Measurements from ENCODE around the gene GMIP. TPM values are rescaled to one million over a fixed set of nuclear protein-coding genes. Genes with fewer than 3 reads are reported as not detected.
"Not testable (repeated sequence)": the region's sequence is repeated elsewhere in the genome, so short reads cannot be mapped to it uniquely, and the experiment has no call there.

The GMIP gene
- total RNA-seq, result 100 to 1,000 TPM in 1 of 2 experiments, 10 to 100 TPM in 1; 96.7 to 104 TPM

DNA sequence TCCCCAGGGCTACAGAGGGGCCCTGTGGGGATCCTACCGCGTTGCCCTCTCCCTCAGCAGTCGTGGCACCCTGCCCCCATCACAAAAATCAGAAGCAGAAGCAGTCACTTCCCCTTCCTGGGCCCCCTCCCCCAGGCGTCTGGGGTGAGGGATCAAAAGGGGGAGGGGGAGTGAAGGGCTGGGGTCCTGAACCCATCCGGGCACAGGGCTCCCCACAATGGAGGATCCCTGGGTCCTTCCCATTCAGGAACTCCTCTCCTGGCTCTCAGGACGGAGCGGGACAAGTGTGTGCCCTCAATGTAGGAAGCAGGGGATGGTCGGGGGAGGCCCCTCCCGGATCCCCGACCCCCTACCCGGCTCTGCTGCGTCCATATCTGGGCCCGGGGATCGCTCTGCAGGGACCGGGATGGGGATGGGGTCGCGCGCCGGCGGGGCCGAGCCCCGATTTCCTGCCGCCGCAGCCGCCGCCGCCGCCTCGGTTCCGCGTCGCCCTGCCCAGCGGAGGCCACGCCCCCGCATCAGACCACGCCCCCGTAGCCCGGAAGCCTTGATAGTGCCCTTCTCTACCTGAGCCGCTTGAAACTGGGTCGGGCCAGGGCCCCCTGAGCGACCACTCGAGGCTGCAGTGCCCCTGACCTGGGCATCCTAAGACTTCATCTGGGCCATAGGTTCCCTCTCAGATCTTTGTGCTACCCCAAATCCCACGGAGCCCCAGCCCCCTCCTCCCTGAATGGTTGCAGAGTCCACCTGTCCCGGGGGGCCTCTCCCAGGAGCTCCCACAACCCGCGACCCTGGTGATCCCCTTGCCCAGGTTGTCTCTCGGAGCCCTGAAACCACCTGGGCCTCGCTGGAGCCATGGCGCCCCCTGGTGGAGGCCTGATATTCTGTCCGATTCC lies at the start of gene GMIP:
Gene GMIP, minus strand, starts transcription at position 500 of the 896 bp plus-strand sequence. Its CDS starts 128 bp downstream, at position 372.
- ATAC-seq (peak; percentile 91), DNase-seq (peak; percentile 92)
- no peaks in the 10 kb centered on the region for H3K27me3 Mint-ChIP-seq (ENCODE audit: low read depth)
- POLR2A ChIA-PET, result interaction anchor here (0.6 to 3.1 kb wide), 8 partner anchors 9 to 128 kb away, joined by 3 to 14 read pairs (median 3); partner anchors contain the start of genes ATP13A1, NDUFA13, TSSK6 and ZNF101
- CTCF ChIA-PET, result interaction anchor here (0.6 to 1.7 kb wide), 18 partner anchors 14 to 153 kb away, joined by 3 to 29 read pairs (median 3); partner anchors contain the start of genes ATP13A1 and YJEFN3
- H3K4me1 Mint-ChIP-seq (ENCODE audit: low read depth), result peaks cover 21% of the 10 kb centered on the region
- H3K9me3 Mint-ChIP-seq (ENCODE audit: insufficient read depth), result no peaks in the 10 kb centered on the region
- H3K27ac Mint-ChIP-seq, result peak within 1 kb of the TSS; percentile 94
- peak within 1 kb of the TSS; percentile 98 for H3K4me3 Mint-ChIP-seq
- H3K36me3 Mint-ChIP-seq (ENCODE audit: low read depth), result peaks cover 54% of the 10 kb centered on the region

- Mint-ChIP-seq H3K36me3 (ENCODE audit: low read depth) (peaks cover 25% of the 10 kb centered on the region), H3K4me3 (no peak overlapping the region), H3K27ac (no peak overlapping the region), H3K27me3 (ENCODE audit: low read depth) (no peaks in the 10 kb centered on the region), H3K4me1 (ENCODE audit: low read depth) (no peaks in the 10 kb centered on the region), H3K9me3 (ENCODE audit: insufficient read depth) (peaks cover 10% of the 10 kb centered on the region)
- CTCF ChIA-PET, result no interaction called here
- ATAC-seq, result no peak
- POLR2A ChIA-PET, result interaction anchor here (1.5 kb wide), 1 partner anchor 22 kb away, joined by 6 read pairs; no protein-coding TSS in a partner anchor
- DNase-seq, result no peak
Measured at GRCh38 chr19:19691683-19692082, 48.2 kb upstream of the GMIP start.

DNA sequence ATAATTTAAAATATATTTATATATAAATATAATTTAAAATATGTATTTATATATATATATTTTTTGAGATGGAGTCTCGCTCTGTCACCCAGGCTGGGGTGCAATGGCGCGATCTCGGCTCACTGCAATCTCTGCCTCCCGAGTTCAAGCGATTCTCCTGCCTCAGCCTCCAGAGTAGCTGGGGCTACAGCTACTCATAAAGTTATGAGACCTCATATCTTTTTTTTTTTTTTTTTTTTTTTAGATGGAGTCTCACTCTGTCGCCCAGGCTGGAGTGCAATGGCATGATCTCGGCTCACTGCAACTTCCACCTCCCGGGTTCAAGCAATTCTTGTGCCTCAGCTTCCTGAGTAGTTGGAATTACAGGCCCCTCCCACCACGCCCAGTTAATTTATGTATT lies 45.6 kb upstream of the GMIP start:
- H3K27me3 Mint-ChIP-seq (ENCODE audit: low read depth); H3K4me1 Mint-ChIP-seq (ENCODE audit: low read depth); DNase-seq; ATAC-seq; H3K27ac Mint-ChIP-seq; H3K4me3 Mint-ChIP-seq; CTCF ChIA-PET: not testable (repeated sequence)
- H3K9me3 Mint-ChIP-seq (ENCODE audit: insufficient read depth), result peaks cover 15% of the 10 kb centered on the region
- POLR2A ChIA-PET, result interaction anchor here (1.2 kb wide), 1 partner anchor 19 kb away, joined by 6 read pairs; no protein-coding TSS in a partner anchor
- H3K36me3 Mint-ChIP-seq (ENCODE audit: low read depth), result peaks cover 37% of the 10 kb centered on the region

- Mint-ChIP-seq H3K27me3 (ENCODE audit: low read depth) (no peaks in the 10 kb centered on the region), H3K27ac (peak overlapping the region; percentile 37), H3K4me1 (ENCODE audit: low read depth) (no peaks in the 10 kb centered on the region), H3K36me3 (ENCODE audit: low read depth) (peaks cover 51% of the 10 kb centered on the region), H3K4me3 (no peak overlapping the region), H3K9me3 (ENCODE audit: insufficient read depth) (peaks cover 24% of the 10 kb centered on the region)
- ChIA-PET CTCF (interaction anchor here (0.9 to 1.3 kb wide), 2 partner anchors 133 to 155 kb away, joined by 3 to 6 read pairs; no protein-coding TSS in a partner anchor), POLR2A (interaction anchor here (1.0 kb wide), 1 partner anchor 18 kb away, joined by 6 read pairs; the partner anchor contains the start of gene ZNF101)
- DNase-seq (no peak), ATAC-seq (peak; percentile 53)
Measured at GRCh38 chr19:19687090-19687489, 43.6 kb upstream of the GMIP start.

DNA sequence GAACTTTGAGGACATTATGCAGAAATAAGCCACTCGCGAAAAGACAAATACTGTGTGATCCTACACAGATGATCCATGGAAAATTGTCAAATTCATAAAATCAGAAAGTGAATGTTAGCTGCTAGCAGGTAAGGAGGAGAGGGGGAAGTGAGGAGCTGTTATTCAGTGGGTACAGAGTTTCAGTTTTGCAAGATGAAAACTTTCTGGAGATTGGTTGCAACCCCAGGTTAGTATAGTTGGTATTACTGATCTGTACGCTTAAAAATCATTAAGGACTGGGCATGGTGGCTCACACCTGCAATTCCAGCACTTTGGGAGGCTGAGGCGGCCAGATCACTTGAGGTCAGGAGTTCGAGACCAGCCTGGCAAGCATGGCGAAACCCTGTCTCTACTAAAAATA lies 43.1 kb upstream of the GMIP start:
- H3K4me3 Mint-ChIP-seq, result no peak overlapping the region
- ChIA-PET CTCF (interaction anchor here (0.9 to 1.3 kb wide), 2 partner anchors 132 to 154 kb away, joined by 3 to 6 read pairs; no protein-coding TSS in a partner anchor), POLR2A (interaction anchor here (1.0 kb wide), 1 partner anchor 18 kb away, joined by 6 read pairs; the partner anchor contains the start of gene ZNF101)
- no peaks in the 10 kb centered on the region for H3K4me1 Mint-ChIP-seq (ENCODE audit: low read depth)
- H3K27ac Mint-ChIP-seq, result no peak overlapping the region
- H3K36me3 Mint-ChIP-seq (ENCODE audit: low read depth), result peaks cover 54% of the 10 kb centered on the region
- DNase-seq, result no peak
- H3K27me3 Mint-ChIP-seq (ENCODE audit: low read depth), result no peaks in the 10 kb centered on the region
- H3K9me3 Mint-ChIP-seq (ENCODE audit: insufficient read depth), result peaks cover 24% of the 10 kb centered on the region
- peak; percentile 56 for ATAC-seq

DNA sequence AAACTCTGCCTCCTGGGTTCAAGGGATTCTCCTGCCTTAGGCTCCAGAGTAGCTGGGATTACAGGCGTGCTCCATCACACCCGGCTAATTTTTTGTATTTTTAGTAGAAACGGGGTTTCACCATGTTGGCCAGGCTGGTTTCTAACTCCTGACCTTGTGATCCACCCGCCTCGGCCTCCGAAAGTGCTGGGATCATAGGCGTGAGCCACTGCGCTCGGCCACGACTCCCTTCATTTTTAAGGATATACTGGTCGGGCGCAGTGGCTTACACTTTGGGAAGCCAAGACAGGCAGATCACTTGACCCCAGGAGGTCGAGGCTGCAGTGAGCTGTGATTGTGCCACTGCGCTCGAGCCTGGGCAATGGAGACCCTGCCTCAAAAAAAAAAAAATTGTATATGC lies 42.7 kb upstream of the GMIP start:
- H3K4me3 Mint-ChIP-seq; H3K27me3 Mint-ChIP-seq (ENCODE audit: low read depth); H3K27ac Mint-ChIP-seq; H3K4me1 Mint-ChIP-seq (ENCODE audit: low read depth); DNase-seq: not testable (repeated sequence)
- ChIA-PET POLR2A (interaction anchor here (1.2 kb wide), 1 partner anchor 18 kb away, joined by 6 read pairs; the partner anchor contains the start of gene ZNF101), CTCF (interaction anchor here (1.3 kb wide), 1 partner anchor 154 kb away, joined by 6 read pairs; no protein-coding TSS in a partner anchor)
- peak; percentile 12 for ATAC-seq
- H3K9me3 Mint-ChIP-seq (ENCODE audit: insufficient read depth), result peaks cover 27% of the 10 kb centered on the region
- peaks cover 58% of the 10 kb centered on the region for H3K36me3 Mint-ChIP-seq (ENCODE audit: low read depth)

- ATAC-seq, result no peak
- ChIA-PET CTCF (no interaction called here), POLR2A (interaction anchor here (0.6 to 1.6 kb wide), 3 partner anchors 11 to 275 kb away, joined by 3 to 7 read pairs (median 3); partner anchors contain the start of gene ZNF101)
- peaks cover 93% of the 10 kb centered on the region for H3K36me3 Mint-ChIP-seq (ENCODE audit: low read depth)
- H3K4me3 Mint-ChIP-seq, result no peak overlapping the region
- DNase-seq, result no peak
- peaks cover 5% of the 10 kb centered on the region for H3K4me1 Mint-ChIP-seq (ENCODE audit: low read depth)
- H3K27me3 Mint-ChIP-seq (ENCODE audit: low read depth), result no peaks in the 10 kb centered on the region
- H3K9me3 Mint-ChIP-seq (ENCODE audit: insufficient read depth), result peaks cover 62% of the 10 kb centered on the region
- no peak overlapping the region for H3K27ac Mint-ChIP-seq
Measured at GRCh38 chr19:19679176-19680073, 36.0 kb upstream of the GMIP start.

GRCh38 chr19:19677579-19677978 lies 34.1 kb upstream of the GMIP start:
- Mint-ChIP-seq H3K4me1 (ENCODE audit: low read depth) (peaks cover 6% of the 10 kb centered on the region), H3K27ac (no peak overlapping the region)
- POLR2A ChIA-PET, result interaction anchor here (1.2 to 1.6 kb wide), 2 partner anchors 9 kb away, joined by 4 to 7 read pairs; partner anchors contain the start of gene ZNF101

DNA sequence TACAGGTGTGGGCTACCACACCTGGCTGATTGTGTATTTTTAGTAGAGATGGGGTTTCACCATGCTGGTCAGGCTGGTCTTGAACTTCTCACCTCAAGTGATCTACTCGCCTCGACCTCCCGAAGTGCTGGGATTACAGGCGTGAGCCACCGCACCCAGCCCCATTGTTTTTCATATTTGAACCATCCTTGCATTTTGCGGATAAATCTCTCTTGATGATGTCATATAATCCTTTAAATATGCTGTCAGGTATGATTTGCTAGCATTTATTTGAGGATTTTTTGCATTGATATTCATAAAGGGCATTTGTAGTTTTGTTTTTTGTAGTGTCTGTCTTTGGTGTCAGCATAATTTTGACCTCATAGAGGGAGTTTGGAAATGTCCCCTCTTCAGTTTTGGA lies 30.9 kb upstream of the GMIP start:
- Mint-ChIP-seq H3K4me1 (ENCODE audit: low read depth) (peaks cover 18% of the 10 kb centered on the region), H3K27me3 (ENCODE audit: low read depth) (no peaks in the 10 kb centered on the region), H3K36me3 (ENCODE audit: low read depth) (peaks cover 94% of the 10 kb centered on the region), H3K27ac (peak overlapping the region; percentile 30), H3K9me3 (ENCODE audit: insufficient read depth) (peaks cover 49% of the 10 kb centered on the region), H3K4me3 (no peak overlapping the region)
- ChIA-PET POLR2A (interaction anchor here (1.0 kb wide), 1 partner anchor 12 kb away, joined by 3 read pairs; no protein-coding TSS in a partner anchor), CTCF (no interaction called here)
- DNase-seq, result no peak
- ATAC-seq, result no peak

More at GRCh38 chr19:19677579-19677978, 34.1 kb upstream of the GMIP start:
- Mint-ChIP-seq H3K36me3 (ENCODE audit: low read depth) (peaks cover 94% of the 10 kb centered on the region), H3K4me3 (no peak overlapping the region), H3K9me3 (ENCODE audit: insufficient read depth) (peaks cover 53% of the 10 kb centered on the region), H3K27me3 (ENCODE audit: low read depth) (no peaks in the 10 kb centered on the region)
- CTCF ChIA-PET, result no interaction called here
- ATAC-seq (no peak), DNase-seq (no peak)

GRCh38 chr19:19672816-19673215 lies 29.4 kb upstream of the GMIP start:
- H3K36me3 Mint-ChIP-seq (ENCODE audit: low read depth), result peaks cover 88% of the 10 kb centered on the region
- no peak overlapping the region for H3K4me3 Mint-ChIP-seq
- peaks cover 25% of the 10 kb centered on the region for H3K4me1 Mint-ChIP-seq (ENCODE audit: low read depth)
- ChIA-PET CTCF (no interaction called here), POLR2A (interaction anchor here (0.6 kb wide), 2 partner anchors 47 to 828 kb away, joined by 3 read pairs; no protein-coding TSS in a partner anchor)
- H3K9me3 Mint-ChIP-seq (ENCODE audit: insufficient read depth), result peaks cover 39% of the 10 kb centered on the region
- H3K27ac Mint-ChIP-seq, result no peak overlapping the region
- H3K27me3 Mint-ChIP-seq (ENCODE audit: low read depth), result no peaks in the 10 kb centered on the region
- no peak for DNase-seq
- ATAC-seq, result no peak

DNA sequence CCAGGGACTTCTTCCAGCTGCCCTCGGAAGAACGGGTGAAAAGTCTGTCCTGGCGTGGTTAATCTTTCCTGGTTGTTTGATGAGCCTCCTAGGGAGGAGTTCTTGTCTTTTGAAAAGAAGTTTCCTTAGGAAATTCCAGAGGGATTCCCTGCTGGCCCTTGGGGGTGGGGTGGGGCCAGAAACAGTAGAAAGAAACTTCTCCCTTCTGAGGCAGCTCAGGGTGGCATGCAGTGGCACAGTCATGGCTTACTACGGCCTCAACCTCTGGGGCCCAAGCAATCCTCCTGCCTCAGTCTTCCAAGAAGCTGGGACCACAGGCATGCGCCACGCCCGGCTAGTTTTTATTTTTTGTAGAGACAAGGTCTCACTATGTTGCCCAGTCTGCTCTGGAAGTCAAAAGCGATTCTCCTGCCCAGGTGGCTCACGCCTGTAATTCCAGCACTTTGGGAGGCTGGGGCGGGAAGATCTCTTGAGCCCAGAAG lies 26.7 kb upstream of the GMIP start:
- CTCF ChIA-PET, result no interaction called here
- H3K36me3 Mint-ChIP-seq (ENCODE audit: low read depth), result peaks cover 78% of the 10 kb centered on the region
- ATAC-seq (no peak), DNase-seq (no peak)
- POLR2A ChIA-PET, result interaction anchor here (0.7 to 4.3 kb wide), 9 partner anchors 19 to 231 kb away, joined by 3 to 41 read pairs (median 10); partner anchors contain the start of genes ZNF14, ZNF253, ZNF506 and ZNF93
- no peaks in the 10 kb centered on the region for H3K27me3 Mint-ChIP-seq (ENCODE audit: low read depth)
- H3K4me1 Mint-ChIP-seq (ENCODE audit: low read depth), result peaks cover 29% of the 10 kb centered on the region
- peak overlapping the region; percentile 80 for H3K4me3 Mint-ChIP-seq
- peaks cover 25% of the 10 kb centered on the region for H3K9me3 Mint-ChIP-seq (ENCODE audit: insufficient read depth)
- H3K27ac Mint-ChIP-seq, result peak overlapping the region; percentile 92
